ENCODE results near the gene ZNF423.

The ZNF423 gene

GRCh38 chr16:49466881-49467280 is 389.0 kb downstream of the ZNF423 start:
- Histone ChIP-seq H3K4me1 (ENCODE audit: insufficient read depth, low read length) (peaks cover 60% of the 10 kb centered on the region), H2AFZ (ENCODE audit: low read depth, low read length) (no peak overlapping the region), H3K36me3 (ENCODE audit: insufficient read depth, low read length) (no peaks in the 10 kb centered on the region), H3K4me3 (ENCODE audit: low read depth in 1 of 2, low read length in 2 of 2) (no peak overlapping the region), H3K9me3 (ENCODE audit: insufficient read depth, low read length, severe bottlenecking) (no peaks in the 10 kb centered on the region), H3K27me3 (ENCODE audit: insufficient read depth, low read length, poor library complexity) (no peaks in the 10 kb centered on the region), H3K4me2 (ENCODE audit: insufficient read depth, low read length) (no peak overlapping the region), H3K79me2 (ENCODE audit: insufficient read depth, low read length) (no peaks in the 10 kb centered on the region), H3K27ac (ENCODE audit: low read length) (peak overlapping the region; percentile 96), H4K20me1 (ENCODE audit: insufficient read depth, low read length) (no peaks in the 10 kb centered on the region), H3K9ac (ENCODE audit: low read depth, low read length) (no peak overlapping the region)
- ATAC-seq (ENCODE audit: insufficient read depth, low read depth) (no peak), DNase-seq (peak; percentile 4)
- no peak for TF ChIP-seq CTCF (IDR thresholded peaks at IDR 0.05; ENCODE audit: borderline replicate concordance, extremely low read depth, low read length, poor library complexity, severe bottlenecking)
- no peak for TF ChIP-seq EZH2 (IDR thresholded peaks at IDR 0.05; ENCODE audit: borderline replicate concordance, low read depth, low read length, severe bottlenecking)

GRCh38 chr16:49466529-49466831 is 389.4 kb downstream of the ZNF423 start:
- H4K20me1 ChIP-seq (ENCODE audit: insufficient read depth, low read length) = no peaks in the 10 kb centered on the region
- H3K9ac ChIP-seq (ENCODE audit: low read depth, low read length) = no peak overlapping the region
- no peaks in the 10 kb centered on the region for H3K79me2 ChIP-seq (ENCODE audit: insufficient read depth, low read length)
- peak overlapping the region; percentile 96 for H3K27ac ChIP-seq (ENCODE audit: low read length)
- peaks cover 64% of the 10 kb centered on the region for H3K4me1 ChIP-seq (ENCODE audit: insufficient read depth, low read length)
- H3K9me3 ChIP-seq (ENCODE audit: insufficient read depth, low read length, severe bottlenecking) = no peaks in the 10 kb centered on the region
- H3K36me3 ChIP-seq (ENCODE audit: insufficient read depth, low read length) = no peaks in the 10 kb centered on the region
- no peak overlapping the region for H2AFZ ChIP-seq (ENCODE audit: low read depth, low read length)
- no peaks in the 10 kb centered on the region for H3K27me3 ChIP-seq (ENCODE audit: insufficient read depth, low read length, poor library complexity)
- H3K4me3 ChIP-seq (ENCODE audit: low read depth in 1 of 2, low read length in 2 of 2) = no peak overlapping the region
- ATAC-seq (ENCODE audit: insufficient read depth, low read depth) (no peak), DNase-seq (peak; percentile 3)
- no peak for TF ChIP-seq EZH2 (IDR thresholded peaks at IDR 0.05; ENCODE audit: borderline replicate concordance, low read depth, low read length, severe bottlenecking)
- no peak for TF ChIP-seq CTCF (IDR thresholded peaks at IDR 0.05; ENCODE audit: borderline replicate concordance, extremely low read depth, low read length, poor library complexity, severe bottlenecking)
- H3K4me2 ChIP-seq (ENCODE audit: insufficient read depth, low read length) = no peak overlapping the region

- Histone ChIP-seq H2AFZ (ENCODE audit: low read depth, low read length) (no peak overlapping the region), H3K4me1 (ENCODE audit: insufficient read depth, low read length) (peaks cover 70% of the 10 kb centered on the region), H3K79me2 (ENCODE audit: insufficient read depth, low read length) (no peaks in the 10 kb centered on the region), H4K20me1 (ENCODE audit: insufficient read depth, low read length) (no peaks in the 10 kb centered on the region), H3K27me3 (ENCODE audit: insufficient read depth, low read length, poor library complexity) (no peaks in the 10 kb centered on the region), H3K36me3 (ENCODE audit: insufficient read depth, low read length) (no peaks in the 10 kb centered on the region), H3K9ac (ENCODE audit: low read depth, low read length) (peak overlapping the region; percentile 54), H3K4me2 (ENCODE audit: insufficient read depth, low read length) (no peak overlapping the region), H3K9me3 (ENCODE audit: insufficient read depth, low read length, severe bottlenecking) (no peaks in the 10 kb centered on the region), H3K4me3 (ENCODE audit: low read depth in 1 of 2, low read length in 2 of 2) (no peak overlapping the region), H3K27ac (ENCODE audit: low read length) (peak overlapping the region; percentile 96)
- TF ChIP-seq EZH2 (IDR thresholded peaks at IDR 0.05; ENCODE audit: borderline replicate concordance, low read depth, low read length, severe bottlenecking) = no peak
- no peak for TF ChIP-seq CTCF (IDR thresholded peaks at IDR 0.05; ENCODE audit: borderline replicate concordance, extremely low read depth, low read length, poor library complexity, severe bottlenecking)
- DNase-seq (peak; percentile 17), ATAC-seq (ENCODE audit: insufficient read depth, low read depth) (no peak)
Measured at GRCh38 chr16:49465661-49466528, 390.0 kb downstream of the ZNF423 start.
